Measurements from ENCODE around the gene BAMBI.

DNA sequence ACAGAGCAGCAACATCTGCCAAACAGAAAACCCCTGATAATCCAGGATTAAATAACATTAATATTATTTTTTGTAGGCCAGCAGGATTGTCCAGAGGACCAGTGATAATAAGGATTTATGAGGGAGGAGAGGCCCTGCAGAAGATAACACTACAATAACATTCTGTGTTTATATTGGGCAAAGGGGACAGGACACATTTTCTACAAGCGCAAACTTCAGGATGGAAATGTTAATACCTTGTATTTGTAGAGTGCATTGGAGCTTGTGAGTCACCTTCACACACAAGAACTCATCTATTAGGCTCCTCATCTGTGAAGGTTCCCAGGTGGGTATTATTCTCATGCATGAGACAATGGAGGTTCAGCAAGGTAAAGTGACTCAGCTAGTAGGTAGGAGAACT lies 51.0 kb downstream of the BAMBI start:
- TF ChIP-seq, protein P1, sequence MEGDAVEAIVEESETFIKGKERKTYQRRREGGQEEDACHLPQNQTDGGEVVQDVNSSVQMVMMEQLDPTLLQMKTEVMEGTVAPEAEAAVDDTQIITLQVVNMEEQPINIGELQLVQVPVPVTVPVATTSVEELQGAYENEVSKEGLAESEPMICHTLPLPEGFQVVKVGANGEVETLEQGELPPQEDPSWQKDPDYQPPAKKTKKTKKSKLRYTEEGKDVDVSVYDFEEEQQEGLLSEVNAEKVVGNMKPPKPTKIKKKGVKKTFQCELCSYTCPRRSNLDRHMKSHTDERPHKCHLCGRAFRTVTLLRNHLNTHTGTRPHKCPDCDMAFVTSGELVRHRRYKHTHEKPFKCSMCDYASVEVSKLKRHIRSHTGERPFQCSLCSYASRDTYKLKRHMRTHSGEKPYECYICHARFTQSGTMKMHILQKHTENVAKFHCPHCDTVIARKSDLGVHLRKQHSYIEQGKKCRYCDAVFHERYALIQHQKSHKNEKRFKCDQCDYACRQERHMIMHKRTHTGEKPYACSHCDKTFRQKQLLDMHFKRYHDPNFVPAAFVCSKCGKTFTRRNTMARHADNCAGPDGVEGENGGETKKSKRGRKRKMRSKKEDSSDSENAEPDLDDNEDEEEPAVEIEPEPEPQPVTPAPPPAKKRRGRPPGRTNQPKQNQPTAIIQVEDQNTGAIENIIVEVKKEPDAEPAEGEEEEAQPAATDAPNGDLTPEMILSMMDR (IDR thresholded peaks at IDR 0.05), result no peak
- TF ChIP-seq POLR2A (IDR thresholded peaks at IDR 0.05), result no peak
